Sigmoid colon (tissue), 3 donors: ENCODE data around the gene IRF2.

Experiments
- POLR2A ChIP-seq, 2 donors: fragments of 450-650 bp; IDR thresholded peaks; one replicate each; pipeline ENCODE4 v1.6.1; 2016; ENCODE audit warnings: antibody characterized with exemption in 2 of 2, mild to moderate bottlenecking in 2 of 2, moderate library complexity in 2 of 2
- TF ChIP-seq, protein P1 (sequence below), 4 experiments: fragments of 450-650 bp in 3 of 4; fragments of 200-600 bp in 1 of 4; IDR thresholded peaks; one replicate each; pipeline ENCODE4 v1.5.1; 2016 to 2019; ENCODE audit warnings: antibody characterized with exemption in 4 of 4, mild to moderate bottlenecking in 3 of 4, moderate library complexity in 2 of 4

- TF ChIP-seq, protein P1, sequence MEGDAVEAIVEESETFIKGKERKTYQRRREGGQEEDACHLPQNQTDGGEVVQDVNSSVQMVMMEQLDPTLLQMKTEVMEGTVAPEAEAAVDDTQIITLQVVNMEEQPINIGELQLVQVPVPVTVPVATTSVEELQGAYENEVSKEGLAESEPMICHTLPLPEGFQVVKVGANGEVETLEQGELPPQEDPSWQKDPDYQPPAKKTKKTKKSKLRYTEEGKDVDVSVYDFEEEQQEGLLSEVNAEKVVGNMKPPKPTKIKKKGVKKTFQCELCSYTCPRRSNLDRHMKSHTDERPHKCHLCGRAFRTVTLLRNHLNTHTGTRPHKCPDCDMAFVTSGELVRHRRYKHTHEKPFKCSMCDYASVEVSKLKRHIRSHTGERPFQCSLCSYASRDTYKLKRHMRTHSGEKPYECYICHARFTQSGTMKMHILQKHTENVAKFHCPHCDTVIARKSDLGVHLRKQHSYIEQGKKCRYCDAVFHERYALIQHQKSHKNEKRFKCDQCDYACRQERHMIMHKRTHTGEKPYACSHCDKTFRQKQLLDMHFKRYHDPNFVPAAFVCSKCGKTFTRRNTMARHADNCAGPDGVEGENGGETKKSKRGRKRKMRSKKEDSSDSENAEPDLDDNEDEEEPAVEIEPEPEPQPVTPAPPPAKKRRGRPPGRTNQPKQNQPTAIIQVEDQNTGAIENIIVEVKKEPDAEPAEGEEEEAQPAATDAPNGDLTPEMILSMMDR (IDR thresholded peaks at IDR 0.05) = no peak
- TF ChIP-seq POLR2A (IDR thresholded peaks at IDR 0.05) = no peak
These were observed 53.9 kb downstream of the IRF2 start for GRCh38 chr4:184420402-184420801.
